HFF-Myc (cell line): ENCODE measurements around the gene FAM241A.
"Not testable (repeated sequence)": the region's sequence is repeated elsewhere in the genome, so short reads cannot be mapped to it uniquely, and the experiment has no call there.

Source experiments
- DNase-seq: peaks from one replicate; pipeline ENCODE4 v3.0.0-alpha.2; 2011; ENCODE audit warnings: low read depth; ENCODE audit errors: extremely low read depth
- H3K4me3 ChIP-seq: replicated peaks from 2 replicates; pipeline ENCODE4 v1.5.1; 2011; ENCODE audit warnings: low read depth, mild to moderate bottlenecking, control low read depth, low read length
- TF ChIP-seq, protein P1 (sequence below): IDR thresholded peaks from 2 replicates; pipeline ENCODE4 v1.5.1; 2012; ENCODE audit warnings: mild to moderate bottlenecking, low read depth, low read length, control low read depth; ENCODE audit errors: missing control alignments

FAM241A gene

DNA sequence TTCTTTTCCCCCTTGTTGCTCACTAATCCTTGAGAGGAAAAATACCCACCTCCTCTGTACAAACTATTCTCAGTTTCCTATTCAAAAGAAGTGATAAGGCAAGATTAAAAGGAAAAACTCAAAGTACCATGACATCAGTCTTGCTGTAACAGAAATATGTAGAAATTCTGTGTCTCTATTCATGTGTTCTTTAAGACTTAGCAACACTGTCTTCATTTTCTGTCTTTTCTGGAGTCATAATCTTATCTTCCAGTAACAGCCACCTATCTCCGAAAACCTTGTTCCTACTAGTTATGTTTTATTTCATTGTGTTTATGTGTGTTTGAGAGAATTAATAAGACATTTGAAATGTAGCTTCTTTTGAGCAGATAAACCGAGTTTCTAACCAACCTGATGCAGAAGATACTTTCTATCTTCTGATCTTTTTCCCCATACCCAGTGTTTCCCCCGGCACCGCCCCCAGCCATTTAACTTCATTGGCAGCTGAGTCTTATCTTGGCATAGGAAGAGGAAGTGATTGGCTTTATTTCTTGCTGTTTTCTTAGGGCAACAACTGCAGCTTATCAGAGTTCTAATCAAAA, 8.0 kb downstream of the FAM241A start:
- H3K4me3 ChIP-seq, result no peak overlapping the region
- TF ChIP-seq, protein P1, sequence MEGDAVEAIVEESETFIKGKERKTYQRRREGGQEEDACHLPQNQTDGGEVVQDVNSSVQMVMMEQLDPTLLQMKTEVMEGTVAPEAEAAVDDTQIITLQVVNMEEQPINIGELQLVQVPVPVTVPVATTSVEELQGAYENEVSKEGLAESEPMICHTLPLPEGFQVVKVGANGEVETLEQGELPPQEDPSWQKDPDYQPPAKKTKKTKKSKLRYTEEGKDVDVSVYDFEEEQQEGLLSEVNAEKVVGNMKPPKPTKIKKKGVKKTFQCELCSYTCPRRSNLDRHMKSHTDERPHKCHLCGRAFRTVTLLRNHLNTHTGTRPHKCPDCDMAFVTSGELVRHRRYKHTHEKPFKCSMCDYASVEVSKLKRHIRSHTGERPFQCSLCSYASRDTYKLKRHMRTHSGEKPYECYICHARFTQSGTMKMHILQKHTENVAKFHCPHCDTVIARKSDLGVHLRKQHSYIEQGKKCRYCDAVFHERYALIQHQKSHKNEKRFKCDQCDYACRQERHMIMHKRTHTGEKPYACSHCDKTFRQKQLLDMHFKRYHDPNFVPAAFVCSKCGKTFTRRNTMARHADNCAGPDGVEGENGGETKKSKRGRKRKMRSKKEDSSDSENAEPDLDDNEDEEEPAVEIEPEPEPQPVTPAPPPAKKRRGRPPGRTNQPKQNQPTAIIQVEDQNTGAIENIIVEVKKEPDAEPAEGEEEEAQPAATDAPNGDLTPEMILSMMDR, result no peak
- DNase-seq, result no peak

DNA sequence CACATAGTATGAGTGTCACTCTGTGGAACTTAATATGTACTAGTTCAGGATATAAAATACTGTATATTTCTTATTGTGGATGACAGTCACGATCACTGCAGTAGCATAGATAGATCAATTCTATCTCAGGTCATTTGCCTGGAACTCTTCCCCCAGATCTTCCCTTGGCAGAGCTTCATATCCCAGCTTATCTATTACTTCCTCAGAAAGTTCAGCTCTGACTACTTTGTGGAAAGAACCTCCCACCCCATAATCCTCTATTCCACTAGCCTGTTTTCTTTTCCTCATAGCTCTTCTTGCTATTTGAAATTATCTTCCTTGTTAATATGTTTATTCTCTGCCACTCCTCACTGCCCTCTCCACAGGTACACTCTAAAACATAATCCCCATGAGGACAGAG, 10.9 kb downstream of the FAM241A start:
- no peak overlapping the region for H3K4me3 ChIP-seq
- TF ChIP-seq, protein P1, result no peak
- DNase-seq, result no peak

DNA sequence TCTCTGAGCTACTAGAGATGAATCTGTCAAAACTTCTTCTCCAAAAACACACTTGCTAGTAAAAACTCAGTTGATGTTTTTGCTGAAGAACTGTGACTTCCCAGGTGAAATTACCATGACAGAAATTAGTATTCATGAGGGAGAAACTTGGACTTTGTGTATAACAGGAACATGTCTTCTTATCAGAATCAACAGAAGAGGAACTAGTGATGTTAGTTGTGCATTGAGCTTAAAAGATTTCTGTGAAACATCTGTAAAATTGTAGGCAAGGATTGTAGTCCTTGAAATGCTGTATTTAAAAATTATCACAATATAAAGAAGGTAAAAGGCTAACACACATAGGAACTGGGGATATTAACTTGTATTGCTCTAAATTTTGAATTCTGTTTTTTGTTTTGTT, 11.3 kb downstream of the FAM241A start:
- DNase-seq, result no peak
- TF ChIP-seq, protein P1, result no peak

DNA sequence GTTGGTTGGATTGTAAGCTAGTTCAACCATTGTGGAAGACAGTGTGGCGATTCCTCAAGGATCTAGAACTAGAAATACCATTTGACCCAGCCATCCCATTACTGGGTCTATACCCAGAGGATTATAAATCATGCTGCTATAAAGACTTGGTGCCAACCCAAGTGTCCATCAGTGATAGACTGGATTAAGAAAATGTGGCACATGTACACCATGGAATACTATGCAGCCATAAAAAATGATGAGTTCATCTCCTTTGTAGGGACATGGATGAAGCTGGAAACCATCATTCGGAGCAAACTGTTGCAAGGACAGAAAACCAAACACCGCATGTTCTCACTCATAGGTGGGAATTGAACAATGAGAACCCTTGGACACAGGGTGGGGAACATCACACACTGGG, 18.5 kb downstream of the FAM241A start:
- not testable (repeated sequence) for DNase-seq, H3K4me3 ChIP-seq

More for the DNA sequence above, 11.3 kb downstream of the FAM241A start:
- H3K4me3 ChIP-seq, result no peak overlapping the region

DNA sequence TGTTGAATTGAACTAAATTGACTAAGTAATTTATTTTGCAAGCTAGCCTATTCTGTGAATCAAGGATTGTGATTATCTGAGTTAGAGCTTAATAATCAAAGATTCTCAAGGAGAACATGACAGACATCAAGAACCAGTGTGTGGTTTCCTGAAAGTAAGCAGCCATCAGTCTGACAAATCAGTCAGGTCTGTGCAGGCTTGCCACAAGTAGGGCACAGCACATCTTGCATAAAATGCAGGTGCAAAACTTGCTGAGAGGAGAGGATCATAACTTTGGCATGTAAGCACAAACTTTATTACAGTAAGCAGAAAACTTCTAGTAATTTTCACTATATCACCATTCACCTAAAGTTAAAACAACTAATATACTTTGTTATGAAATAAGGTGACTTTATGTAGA, 22.5 kb downstream of the FAM241A start:
- TF ChIP-seq, protein P1, result no peak
- H3K4me3 ChIP-seq, result no peak overlapping the region
- no peak for DNase-seq

DNA sequence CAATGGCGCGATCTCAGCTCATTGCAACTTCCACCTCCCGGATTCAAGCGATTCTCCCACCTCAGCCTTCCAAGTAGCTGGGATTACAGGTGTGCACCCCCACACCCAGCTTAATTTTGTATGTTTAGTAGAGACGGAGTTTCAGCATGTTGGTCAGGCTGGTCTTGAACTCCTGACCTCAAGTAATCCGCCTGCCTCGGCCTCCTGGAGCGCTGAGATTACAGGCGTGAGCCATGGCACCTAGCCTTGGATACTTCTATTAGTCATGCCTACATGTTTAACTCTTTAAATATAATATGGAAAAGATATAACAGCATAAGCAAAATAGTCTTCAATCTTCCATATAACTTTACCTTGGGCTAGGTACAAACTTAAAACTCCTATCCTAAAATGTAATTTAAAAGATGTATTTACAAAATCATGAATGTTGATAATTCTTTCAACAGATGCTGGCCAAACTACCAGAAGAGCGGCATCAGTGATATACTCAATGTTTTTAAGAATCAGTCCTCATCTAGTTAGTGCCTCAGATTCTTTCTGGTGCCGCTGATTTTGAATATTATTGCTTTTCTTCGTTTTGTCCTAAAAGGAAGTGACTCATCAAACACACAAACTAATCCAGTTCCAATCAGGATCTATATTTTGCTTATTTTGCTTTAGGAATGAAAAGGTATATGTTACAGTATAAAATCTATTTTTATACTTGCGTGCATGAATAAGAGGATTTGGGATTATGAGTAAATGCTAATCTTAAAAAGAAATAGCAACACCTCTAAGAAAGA, 23.7 kb downstream of the FAM241A start:
- TF ChIP-seq, protein P1, result no peak
- DNase-seq, result no peak
- no peak overlapping the region for H3K4me3 ChIP-seq

DNA sequence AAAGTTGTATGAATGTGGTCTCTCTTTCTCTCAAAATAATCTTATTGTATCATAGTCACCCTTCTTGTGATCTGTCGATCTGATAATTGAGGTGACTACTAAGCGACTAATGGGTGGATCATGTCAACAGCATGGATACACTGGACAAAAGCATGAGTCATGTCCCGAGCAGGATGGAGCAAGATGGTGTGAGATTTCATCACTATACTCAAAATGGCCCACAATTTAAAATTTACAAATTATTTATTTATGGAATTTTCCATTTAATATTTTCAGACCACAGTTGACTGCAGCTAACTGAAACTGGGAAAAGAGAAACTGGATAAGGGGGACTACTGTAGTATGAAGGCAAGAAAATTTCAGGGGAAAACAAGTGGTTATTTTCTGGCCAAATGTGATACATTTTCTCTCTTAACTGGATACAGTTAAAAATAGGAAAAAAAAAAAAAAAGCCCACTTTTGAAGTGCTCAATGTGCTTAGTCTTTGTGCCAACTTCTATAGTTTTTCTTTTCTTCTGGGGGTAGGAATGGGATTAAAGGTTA, 25.3 kb downstream of the FAM241A start:
- DNase-seq, result peak; percentile 87
- H3K4me3 ChIP-seq, result no peak overlapping the region
- TF ChIP-seq, protein P1, result no peak

DNA sequence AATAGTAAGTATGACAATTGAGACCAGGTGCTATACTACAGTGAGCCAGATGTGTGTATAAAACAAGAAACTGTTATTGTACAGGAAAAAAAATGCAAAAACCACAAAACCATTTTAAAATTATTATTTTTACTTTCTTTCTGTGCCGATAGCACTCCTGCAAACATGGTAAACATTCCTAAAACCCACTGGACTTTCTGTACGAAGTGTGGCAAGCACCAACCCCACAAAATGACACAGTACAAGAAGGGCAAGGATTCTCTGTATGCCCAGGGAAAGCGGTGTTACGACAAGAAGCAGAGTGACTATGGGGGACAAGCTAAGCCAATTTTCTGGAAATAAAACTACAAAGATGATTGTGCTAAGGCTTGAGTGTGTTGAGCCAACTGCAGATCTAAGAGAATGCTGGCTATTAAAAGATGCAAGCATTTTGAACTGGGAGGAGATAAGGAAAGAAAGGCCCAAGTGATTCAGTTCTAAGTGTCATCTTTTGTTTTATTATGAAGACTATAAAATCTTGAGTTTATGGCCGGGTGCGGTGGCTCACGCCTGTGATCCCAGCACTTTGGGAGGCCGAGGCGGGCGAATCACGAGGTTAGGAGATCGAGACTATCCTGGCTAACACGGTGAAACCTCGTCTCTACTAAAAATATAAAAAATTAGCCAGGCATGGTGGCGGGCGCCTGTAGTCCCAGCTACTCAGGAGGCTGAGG, 26.0 kb downstream of the FAM241A start:
- H3K4me3 ChIP-seq, result peak overlapping the region; percentile 8; the same call in 1 of the 2 replicates
- peak; percentile 30 for DNase-seq
